T-helper 1 cell treated with Interleukin-12 subunit alpha and Interleukin-12 subunit beta and Interleukin-4 antibody, amounts not matched to agents 30 μg/mL and 1 μg/mL, for 36 hours (primary cell): ENCODE results near the gene GRAP.

Source experiments
- H3K27ac Mint-ChIP-seq: one replicate; pipeline ENCODE4 v1.8.0; 2021; ENCODE audit warnings: mild to moderate bottlenecking, mixed read lengths
- H3K27me3 Mint-ChIP-seq: one replicate; pipeline ENCODE4 v1.8.0; 2021; ENCODE audit warnings: low read depth, mixed read lengths
- H3K36me3 Mint-ChIP-seq: one replicate; pipeline ENCODE4 v1.8.0; 2021; ENCODE audit warnings: low read depth, mixed read lengths
- H3K4me1 Mint-ChIP-seq: one replicate; pipeline ENCODE4 v1.8.0; 2021; ENCODE audit warnings: low read depth, mixed read lengths
- H3K4me3 Mint-ChIP-seq: one replicate; pipeline ENCODE4 v1.8.0; 2021; ENCODE audit warnings: mild to moderate bottlenecking, moderate library complexity, mixed read lengths
- H3K9me3 Mint-ChIP-seq: one replicate; pipeline ENCODE4 v1.8.0; 2021; ENCODE audit warnings: mixed read lengths

The GRAP gene

DNA sequence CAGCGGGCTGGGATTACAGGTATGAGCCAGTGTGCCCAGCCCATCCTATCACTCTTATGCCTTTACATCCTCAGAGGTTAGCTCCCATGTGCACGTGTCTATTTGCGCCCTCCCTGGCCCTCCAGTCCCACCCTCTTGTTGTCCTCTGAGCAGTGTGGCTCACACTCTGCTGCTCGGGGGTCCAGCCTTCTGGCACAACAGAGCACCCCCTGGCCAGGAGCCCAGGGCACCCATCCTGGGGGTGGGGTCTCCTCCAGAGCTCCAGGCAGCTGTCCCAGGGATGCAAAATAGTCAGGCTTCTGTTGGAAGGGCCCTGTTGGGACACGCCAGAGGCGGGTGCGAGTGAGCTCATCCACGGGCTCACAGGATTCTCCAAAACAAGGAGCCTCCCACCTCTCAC lies 30.5 kb downstream of the GRAP start:
- H3K4me3 Mint-ChIP-seq, result no peak overlapping the region
- no peaks in the 10 kb centered on the region for H3K27me3 Mint-ChIP-seq
- no peaks in the 10 kb centered on the region for H3K4me1 Mint-ChIP-seq
- peaks cover 7% of the 10 kb centered on the region for H3K36me3 Mint-ChIP-seq
- H3K27ac Mint-ChIP-seq, result no peak overlapping the region
- no peaks in the 10 kb centered on the region for H3K9me3 Mint-ChIP-seq

- H3K4me3 Mint-ChIP-seq, result no peak overlapping the region
- peaks cover 4% of the 10 kb centered on the region for H3K36me3 Mint-ChIP-seq
- H3K27ac Mint-ChIP-seq, result peak overlapping the region; percentile 18
- H3K27me3 Mint-ChIP-seq, result no peaks in the 10 kb centered on the region
- H3K4me1 Mint-ChIP-seq, result no peaks in the 10 kb centered on the region
- H3K9me3 Mint-ChIP-seq, result no peaks in the 10 kb centered on the region
Measured at GRCh38 chr17:19015428-19015827, 31.3 kb downstream of the GRAP start.

- no peak overlapping the region for H3K27ac Mint-ChIP-seq
- no peaks in the 10 kb centered on the region for H3K9me3 Mint-ChIP-seq
- no peaks in the 10 kb centered on the region for H3K27me3 Mint-ChIP-seq
Measured at GRCh38 chr17:19014628-19015215, 32.0 kb downstream of the GRAP start.

GRCh38 chr17:19013806-19014627 lies 32.7 kb downstream of the GRAP start:
- no peaks in the 10 kb centered on the region for H3K36me3 Mint-ChIP-seq
- no peaks in the 10 kb centered on the region for H3K27me3 Mint-ChIP-seq
- H3K9me3 Mint-ChIP-seq, result no peaks in the 10 kb centered on the region
- no peaks in the 10 kb centered on the region for H3K4me1 Mint-ChIP-seq
- no peak overlapping the region for H3K27ac Mint-ChIP-seq
- H3K4me3 Mint-ChIP-seq, result no peak overlapping the region

More at GRCh38 chr17:19014628-19015215, 32.0 kb downstream of the GRAP start:
- Mint-ChIP-seq H3K4me1 (no peaks in the 10 kb centered on the region), H3K4me3 (no peak overlapping the region), H3K36me3 (no peaks in the 10 kb centered on the region)

GRCh38 chr17:19013226-19013625 lies 33.5 kb downstream of the GRAP start:
- H3K27ac Mint-ChIP-seq, result no peak overlapping the region
- H3K4me1 Mint-ChIP-seq, result no peaks in the 10 kb centered on the region
- H3K27me3 Mint-ChIP-seq, result no peaks in the 10 kb centered on the region
- H3K9me3 Mint-ChIP-seq, result no peaks in the 10 kb centered on the region
- H3K4me3 Mint-ChIP-seq, result no peak overlapping the region
- H3K36me3 Mint-ChIP-seq, result no peaks in the 10 kb centered on the region

- Mint-ChIP-seq H3K36me3 (no peaks in the 10 kb centered on the region), H3K4me3 (no peak overlapping the region), H3K27ac (peak overlapping the region; percentile 36), H3K4me1 (no peaks in the 10 kb centered on the region), H3K27me3 (peaks cover 6% of the 10 kb centered on the region), H3K9me3 (no peaks in the 10 kb centered on the region)
Measured at GRCh38 chr17:19012171-19013080, 34.3 kb downstream of the GRAP start.

GRCh38 chr17:19011581-19011980 lies 35.2 kb downstream of the GRAP start:
- Mint-ChIP-seq H3K9me3 (no peaks in the 10 kb centered on the region), H3K4me3 (no peak overlapping the region), H3K4me1 (no peaks in the 10 kb centered on the region), H3K36me3 (no peaks in the 10 kb centered on the region), H3K27me3 (peaks cover 13% of the 10 kb centered on the region), H3K27ac (peak overlapping the region; percentile 36)

DNA sequence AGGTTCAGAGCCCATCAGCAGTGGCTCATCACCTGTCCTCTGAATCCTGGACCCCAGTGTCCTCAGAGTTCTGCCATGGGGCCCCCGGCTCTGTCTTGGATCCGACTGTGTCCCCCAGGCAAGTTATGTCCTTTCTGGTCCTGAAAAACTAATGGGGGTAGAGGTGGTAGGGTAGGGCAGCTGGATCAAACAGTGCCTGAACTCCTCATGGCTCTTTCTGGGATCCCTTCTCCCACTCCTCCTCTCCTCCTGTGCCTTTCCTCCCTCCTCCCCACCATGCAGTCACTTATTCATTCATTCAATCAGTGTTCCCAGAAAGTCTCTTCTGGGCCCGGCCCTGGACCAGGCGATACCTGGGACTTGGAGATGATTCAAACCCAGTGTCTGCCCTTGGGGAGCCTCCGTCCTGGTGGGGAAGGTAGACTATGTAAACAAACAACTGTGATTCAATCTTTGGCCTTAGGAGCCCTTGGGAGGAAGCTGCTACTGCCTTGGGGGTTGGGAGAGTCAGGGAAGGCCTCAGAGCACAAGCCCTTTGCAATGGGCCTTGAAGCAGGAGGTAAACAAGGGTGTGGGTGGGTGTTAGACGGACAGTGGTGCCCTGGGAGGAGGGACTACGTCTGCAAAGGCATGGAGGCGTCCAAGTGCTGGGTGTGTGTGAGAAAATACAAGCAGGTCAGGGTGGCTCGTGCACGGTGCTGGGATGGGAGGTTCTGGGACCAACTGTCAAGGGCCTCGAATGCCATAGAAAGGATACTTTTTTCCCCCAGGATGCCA lies 35.8 kb downstream of the GRAP start:
- Mint-ChIP-seq H3K36me3 (no peaks in the 10 kb centered on the region), H3K4me1 (no peaks in the 10 kb centered on the region), H3K27ac (peak overlapping the region; percentile 36), H3K27me3 (peaks cover 13% of the 10 kb centered on the region), H3K4me3 (no peak overlapping the region), H3K9me3 (no peaks in the 10 kb centered on the region)

DNA sequence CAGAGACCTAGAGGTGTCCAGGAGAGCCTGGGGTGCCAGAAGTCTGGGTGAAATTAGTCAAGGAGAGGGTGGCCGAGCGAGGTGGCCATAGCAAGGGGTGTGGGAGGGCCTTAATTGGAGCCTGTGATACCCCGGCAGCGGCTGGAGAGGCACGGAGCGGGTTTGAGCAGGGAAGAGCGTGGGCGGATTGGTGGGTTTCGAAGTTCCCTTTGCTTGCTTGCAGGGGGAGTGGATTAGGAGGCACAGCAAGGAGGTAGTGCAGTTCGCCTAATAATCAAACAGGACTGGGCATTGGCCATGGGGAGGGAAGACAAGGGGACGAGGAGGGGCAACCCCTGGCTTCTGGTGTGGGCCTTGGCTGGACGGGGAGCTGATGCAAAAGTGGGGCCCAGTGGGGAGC lies 36.8 kb downstream of the GRAP start:
- no peaks in the 10 kb centered on the region for H3K4me1 Mint-ChIP-seq
- H3K9me3 Mint-ChIP-seq, result no peaks in the 10 kb centered on the region
- peaks cover 13% of the 10 kb centered on the region for H3K27me3 Mint-ChIP-seq
- no peak overlapping the region for H3K4me3 Mint-ChIP-seq
- no peak overlapping the region for H3K27ac Mint-ChIP-seq
- H3K36me3 Mint-ChIP-seq, result no peaks in the 10 kb centered on the region

- Mint-ChIP-seq H3K4me1 (peaks cover 13% of the 10 kb centered on the region), H3K9me3 (no peaks in the 10 kb centered on the region), H3K4me3 (no peak overlapping the region), H3K27me3 (peaks cover 13% of the 10 kb centered on the region), H3K36me3 (peaks cover 5% of the 10 kb centered on the region), H3K27ac (peak overlapping the region; percentile 26)
Measured at GRCh38 chr17:19006698-19007097, 40.1 kb downstream of the GRAP start.

GRCh38 chr17:19005789-19006430 lies 40.8 kb downstream of the GRAP start:
- Mint-ChIP-seq H3K36me3 (peaks cover 5% of the 10 kb centered on the region), H3K4me1 (peaks cover 16% of the 10 kb centered on the region), H3K27ac (peak overlapping the region; percentile 1), H3K27me3 (peaks cover 13% of the 10 kb centered on the region), H3K4me3 (peak overlapping the region; percentile 34), H3K9me3 (no peaks in the 10 kb centered on the region)

- H3K4me1 Mint-ChIP-seq, result peaks cover 16% of the 10 kb centered on the region
- H3K4me3 Mint-ChIP-seq, result peak overlapping the region; percentile 58
- H3K36me3 Mint-ChIP-seq, result peaks cover 5% of the 10 kb centered on the region
- no peaks in the 10 kb centered on the region for H3K9me3 Mint-ChIP-seq
- H3K27ac Mint-ChIP-seq, result peak overlapping the region; percentile 36
- peaks cover 13% of the 10 kb centered on the region for H3K27me3 Mint-ChIP-seq
Measured at GRCh38 chr17:19005137-19005773, 41.5 kb downstream of the GRAP start.

DNA sequence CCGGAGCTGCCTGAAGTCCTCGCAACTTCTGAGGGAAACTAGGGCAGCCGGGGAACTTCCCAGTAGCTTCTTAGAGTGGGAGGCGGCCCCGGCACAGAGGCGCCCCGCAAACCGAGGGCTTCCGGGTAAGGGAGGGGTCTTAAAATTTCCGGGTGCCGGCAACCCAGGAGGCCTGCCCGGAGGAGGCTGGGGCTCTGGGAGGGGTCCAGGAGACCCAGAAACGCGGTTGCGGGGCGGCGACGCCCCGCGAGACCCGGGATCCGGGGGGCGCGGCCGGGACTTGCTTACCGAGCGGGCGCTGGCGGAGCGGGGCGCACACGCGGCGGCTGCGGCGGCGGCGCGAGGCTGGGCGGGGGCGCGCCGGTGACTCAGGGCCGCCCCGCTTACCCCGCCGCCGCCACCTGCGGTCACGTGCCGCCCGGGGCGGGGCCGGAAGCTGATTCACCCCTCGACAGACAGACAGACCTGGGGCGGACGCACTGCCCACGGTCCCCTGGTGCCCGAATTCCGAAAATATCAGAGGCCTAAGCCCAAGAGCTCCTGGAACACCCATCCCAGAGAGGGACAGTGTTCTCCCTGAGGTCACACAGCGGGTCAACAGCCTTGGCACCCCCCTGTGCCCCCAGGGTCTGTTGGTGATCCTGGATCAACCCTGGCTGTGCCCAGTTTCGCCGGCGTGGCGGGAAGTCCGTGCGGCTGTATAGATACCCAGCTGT lies 42.2 kb downstream of the GRAP start, which contains the start of gene FAM83G:
Gene FAM83G, minus strand, starts transcription at position 344 of the 716 bp plus-strand sequence. CDS start 723 bp downstream, outside the sequence.
- Mint-ChIP-seq H3K4me3 (peak within 1 kb of the TSS; percentile 85), H3K27ac (peak within 1 kb of the TSS; percentile 83), H3K27me3 (peaks cover 13% of the 10 kb centered on the region), H3K36me3 (peaks cover 5% of the 10 kb centered on the region), H3K4me1 (peaks cover 16% of the 10 kb centered on the region), H3K9me3 (no peaks in the 10 kb centered on the region)
